Liver (tissue), 3 donors: Measurements from ENCODE around the gene TAF1D.

Source experiments
- RAD21 ChIP-seq, 2 donors: IDR thresholded peaks; 2 replicates each; pipeline ENCODE4 v1.6.1; 2016; ENCODE audit warnings: antibody characterized with exemption in 2 of 2, mild to moderate bottlenecking in 2 of 2
- TF ChIP-seq, protein P1 (sequence below): fragments of 150-350 bp; IDR thresholded peaks from 2 replicates; pipeline ENCODE4 v1.5.1; 2017; ENCODE audit warnings: improper control_type of control experiment, low read depth, low read length; ENCODE audit not compliant: missing input control
- TF ChIP-seq, protein P2 (sequence below): IDR thresholded peaks from 2 replicates; pipeline ENCODE4 v1.6.1; 2016; ENCODE audit warnings: antibody characterized with exemption
- donor health status: healthy.
- donor health status: healthy.

DNA sequence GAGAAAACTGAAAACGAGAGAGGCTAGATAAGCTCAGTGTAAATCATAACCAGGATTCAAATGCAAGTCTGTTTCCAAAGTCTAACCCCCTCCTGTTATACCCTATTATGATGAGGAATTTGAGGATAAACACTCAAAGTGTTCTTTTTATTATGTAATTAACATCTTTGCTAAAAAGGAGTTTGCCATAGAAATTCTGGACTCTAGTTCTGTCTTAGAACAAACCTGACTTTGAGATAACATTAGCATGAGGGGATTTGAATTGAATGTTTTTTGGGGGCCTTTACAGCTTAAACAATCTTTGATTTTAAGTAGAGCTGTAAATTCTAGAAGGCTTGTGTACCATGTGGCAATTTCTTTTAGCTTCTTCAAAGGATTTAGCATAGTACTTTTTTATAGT, 9.7 kb upstream of the TAF1D start:
- TF ChIP-seq RAD21 (IDR thresholded peaks at IDR 0.05), result no peak
- TF ChIP-seq, protein P1, sequence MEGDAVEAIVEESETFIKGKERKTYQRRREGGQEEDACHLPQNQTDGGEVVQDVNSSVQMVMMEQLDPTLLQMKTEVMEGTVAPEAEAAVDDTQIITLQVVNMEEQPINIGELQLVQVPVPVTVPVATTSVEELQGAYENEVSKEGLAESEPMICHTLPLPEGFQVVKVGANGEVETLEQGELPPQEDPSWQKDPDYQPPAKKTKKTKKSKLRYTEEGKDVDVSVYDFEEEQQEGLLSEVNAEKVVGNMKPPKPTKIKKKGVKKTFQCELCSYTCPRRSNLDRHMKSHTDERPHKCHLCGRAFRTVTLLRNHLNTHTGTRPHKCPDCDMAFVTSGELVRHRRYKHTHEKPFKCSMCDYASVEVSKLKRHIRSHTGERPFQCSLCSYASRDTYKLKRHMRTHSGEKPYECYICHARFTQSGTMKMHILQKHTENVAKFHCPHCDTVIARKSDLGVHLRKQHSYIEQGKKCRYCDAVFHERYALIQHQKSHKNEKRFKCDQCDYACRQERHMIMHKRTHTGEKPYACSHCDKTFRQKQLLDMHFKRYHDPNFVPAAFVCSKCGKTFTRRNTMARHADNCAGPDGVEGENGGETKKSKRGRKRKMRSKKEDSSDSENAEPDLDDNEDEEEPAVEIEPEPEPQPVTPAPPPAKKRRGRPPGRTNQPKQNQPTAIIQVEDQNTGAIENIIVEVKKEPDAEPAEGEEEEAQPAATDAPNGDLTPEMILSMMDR, result no peak
- TF ChIP-seq, protein P2, sequence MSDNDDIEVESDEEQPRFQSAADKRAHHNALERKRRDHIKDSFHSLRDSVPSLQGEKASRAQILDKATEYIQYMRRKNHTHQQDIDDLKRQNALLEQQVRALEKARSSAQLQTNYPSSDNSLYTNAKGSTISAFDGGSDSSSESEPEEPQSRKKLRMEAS, result no peak
